OCI-LY1 (cell line): Measurements from ENCODE around the gene BRD4.

Experiments used
- H2AFZ ChIP-seq: fragments of 200-600 bp; sonication (generic), shearing (Covaris generic); 2 replicates; pipeline ENCODE4 v1.6.0; 2014; ENCODE audit warnings: antibody characterized with exemption, mild to moderate bottlenecking, low read length
- H3F3A ChIP-seq: fragments of 200-600 bp; sonication (generic), shearing (Covaris generic); 2 replicates; pipeline ENCODE4 v1.6.0; 2014; ENCODE audit warnings: mild to moderate bottlenecking, antibody characterized with exemption, low read length, moderate library complexity; ENCODE audit not compliant: insufficient read depth
- H3K27ac ChIP-seq: fragments of 200-600 bp; sonication (generic); 2 replicates; pipeline ENCODE4 v1.5.1; 2014; ENCODE audit warnings: low read length, mixed run types, mild to moderate bottlenecking, low read depth; ENCODE audit not compliant: poor library complexity, severe bottlenecking
- H3K27me3 ChIP-seq: fragments of 200-600 bp; sonication (generic); 2 replicates; pipeline ENCODE4 v1.6.0; 2014; ENCODE audit warnings: antibody characterized with exemption, mild to moderate bottlenecking, low read length, moderate library complexity; ENCODE audit not compliant: insufficient read depth
- H3K36me3 ChIP-seq: fragments of 200-600 bp; sonication (generic); 2 replicates; pipeline ENCODE4 v1.6.1; 2014; ENCODE audit warnings: mild to moderate bottlenecking, antibody characterized with exemption, low read length, moderate library complexity, mixed read lengths; ENCODE audit not compliant: insufficient read depth
- H3K4me1 ChIP-seq: fragments of 200-600 bp; sonication (generic); 2 replicates; pipeline ENCODE4 v1.5.1; 2014; ENCODE audit warnings: mild to moderate bottlenecking, low read length, moderate library complexity; ENCODE audit not compliant: insufficient read depth, severe bottlenecking
- H3K4me2 ChIP-seq: fragments of 200-600 bp; sonication (generic), shearing (Covaris generic); 2 replicates; pipeline ENCODE4 v1.6.1; 2014; ENCODE audit warnings: low read length
- H3K4me3 ChIP-seq: fragments of 200-600 bp; sonication (generic); 2 replicates; pipeline ENCODE4 v1.5.1; 2014; ENCODE audit warnings: low read length, low read depth, mild to moderate bottlenecking, mixed read lengths; ENCODE audit not compliant: poor library complexity, severe bottlenecking
- H3K79me2 ChIP-seq: fragments of 200-600 bp; shearing (Covaris generic); 2 replicates; pipeline ENCODE4 v1.6.1; 2016; ENCODE audit warnings: mixed run types, low read length, mixed read lengths; ENCODE audit not compliant: insufficient read depth
- H3K9ac ChIP-seq: fragments of 200-600 bp; sonication (generic), shearing (Covaris generic); 2 replicates; pipeline ENCODE4 v1.6.1; 2014; ENCODE audit warnings: mild to moderate bottlenecking, low read length, mixed read lengths
- H3K9me2 ChIP-seq: fragments of 200-600 bp; sonication (generic), shearing (Covaris generic); 2 replicates; pipeline ENCODE4 v1.6.1; 2014; ENCODE audit warnings: low read depth, mild to moderate bottlenecking, low read length, mixed read lengths
- H3K9me3 ChIP-seq: fragments of 200-600 bp; shearing (Covaris generic); 2 replicates; pipeline ENCODE4 v1.6.1; 2014; ENCODE audit warnings: low read length, mixed read lengths
- H4K20me1 ChIP-seq: fragments of 200-600 bp; sonication (generic), shearing (Covaris generic); 2 replicates; pipeline ENCODE4 v1.6.0; 2016; ENCODE audit warnings: mild to moderate bottlenecking, low read length; ENCODE audit not compliant: insufficient read depth
- CTCF ChIP-seq: fragments of 200-600 bp; sonication (generic), shearing (Covaris generic); IDR thresholded peaks from 2 replicates; pipeline ENCODE4 v1.5.1; 2017; ENCODE audit warnings: mild to moderate bottlenecking, antibody characterized with exemption, low read length, moderate library complexity, mixed read lengths
- EZH2 ChIP-seq: fragments of 200-600 bp; sonication (generic), shearing (Covaris generic); IDR thresholded peaks from 2 replicates; pipeline ENCODE4 v1.8.0; 2017; ENCODE audit warnings: borderline replicate concordance, mixed run types, mild to moderate bottlenecking, antibody characterized with exemption, low read length, moderate library complexity, mixed read lengths

The BRD4 gene

GRCh38 chr19:15218501-15218900 lies 113.8 kb downstream of the BRD4 start:
- H3F3A ChIP-seq = no peaks in the 10 kb centered on the region
- no peak overlapping the region for H3K9ac ChIP-seq
- H3K79me2 ChIP-seq = no peaks in the 10 kb centered on the region
- no peak overlapping the region for H3K4me2 ChIP-seq
- H3K4me1 ChIP-seq = peaks cover 6% of the 10 kb centered on the region
- H3K27ac ChIP-seq = no peak overlapping the region
- H2AFZ ChIP-seq = no peak overlapping the region
- TF ChIP-seq CTCF = no peak
- no peak for TF ChIP-seq EZH2
- no peaks in the 10 kb centered on the region for H3K27me3 ChIP-seq
- no peaks in the 10 kb centered on the region for H3K36me3 ChIP-seq
- no peak overlapping the region for H3K4me3 ChIP-seq
- H4K20me1 ChIP-seq = no peaks in the 10 kb centered on the region
- H3K9me2 ChIP-seq = no peaks in the 10 kb centered on the region
- no peaks in the 10 kb centered on the region for H3K9me3 ChIP-seq

GRCh38 chr19:15216363-15216762 lies 116.0 kb downstream of the BRD4 start:
- Histone ChIP-seq H3K9ac (no peak overlapping the region), H3K4me1 (no peaks in the 10 kb centered on the region), H3K36me3 (no peaks in the 10 kb centered on the region), H3K79me2 (no peaks in the 10 kb centered on the region), H3K9me2 (no peaks in the 10 kb centered on the region), H3F3A (no peaks in the 10 kb centered on the region), H3K27ac (no peak overlapping the region), H3K9me3 (no peaks in the 10 kb centered on the region), H3K4me3 (no peak overlapping the region), H2AFZ (no peak overlapping the region), H3K4me2 (no peak overlapping the region), H4K20me1 (no peaks in the 10 kb centered on the region), H3K27me3 (no peaks in the 10 kb centered on the region)
- TF ChIP-seq EZH2 (no peak), CTCF (no peak)

GRCh38 chr19:15213715-15214381 lies 118.5 kb downstream of the BRD4 start:
- TF ChIP-seq CTCF = no peak
- TF ChIP-seq EZH2 = no peak
- no peak overlapping the region for H3K4me2 ChIP-seq
- H3F3A ChIP-seq = no peaks in the 10 kb centered on the region
- H3K4me1 ChIP-seq = no peaks in the 10 kb centered on the region
- no peak overlapping the region for H3K9ac ChIP-seq
- H3K27me3 ChIP-seq = no peaks in the 10 kb centered on the region
- H3K9me2 ChIP-seq = no peaks in the 10 kb centered on the region
- no peak overlapping the region for H3K27ac ChIP-seq
- no peak overlapping the region for H3K4me3 ChIP-seq
- H3K36me3 ChIP-seq = no peaks in the 10 kb centered on the region
- H3K9me3 ChIP-seq = no peaks in the 10 kb centered on the region
- H4K20me1 ChIP-seq = no peaks in the 10 kb centered on the region
- no peaks in the 10 kb centered on the region for H3K79me2 ChIP-seq
- H2AFZ ChIP-seq = no peak overlapping the region
